Caco-2 (cell line): Measurements from ENCODE around the gene FGFRL1. TPM values are rescaled to one million over a fixed set of nuclear protein-coding genes. Genes with fewer than 3 reads are reported as not detected.

Experiments used
- BruUV-seq: library from RNA; stranded (reverse); fragments of 400-500 nt; replicated peaks from 2 replicates; lab custom pipeline; 2021; lab: Mats Ljungman, UMichigan
- CTCF ChIA-PET: fragments of 300-600 bp; sonication (Branson Sonifier 250); formaldehyde crosslinking; loops from one replicate; lab custom pipeline; 2022; ENCODE audit warnings: antibody characterized with exemption; lab: Charles Lee
- POLR2A ChIA-PET: fragments of 300-600 bp; sonication (Branson Sonifier 250); formaldehyde crosslinking; loops from one replicate; lab custom pipeline; 2022; ENCODE audit warnings: antibody characterized with exemption; lab: Charles Lee
- DNase-seq, 2 experiments: peaks; one replicate each; pipeline versions ENCODE4 v3.0.0 to v3.0.0-alpha.2; 2020 to 2022
- H3K27me3 ChIP-seq: replicated peaks from 2 replicates; pipeline ENCODE4 v1.6.0; 2011; ENCODE audit warnings: low read length; ENCODE audit not compliant: control insufficient read depth, insufficient read depth
- H3K36me3 ChIP-seq: 2 replicates; pipeline ENCODE4 v1.5.1; 2011; ENCODE audit warnings: low read length; ENCODE audit not compliant: control insufficient read depth, insufficient read depth
- H3K4me1 ChIP-seq: fragments of 250-450 bp; sonication (Bioruptor Pico); 2 replicates; pipeline ENCODE4 v1.5.1; 2020; ENCODE audit warnings: mild to moderate bottlenecking
- H3K4me3 ChIP-seq: 2 replicates; pipeline ENCODE4 v1.5.1; 2011; ENCODE audit warnings: low read depth, mild to moderate bottlenecking, control low read depth, low read length
- H3K9me3 ChIP-seq: fragments of 250-450 bp; sonication (Bioruptor Pico); 2 replicates; pipeline ENCODE4 v1.5.1; 2020; ENCODE audit warnings: mild to moderate bottlenecking, moderate library complexity
- H3K27ac Mint-ChIP-seq: one replicate; pipeline ENCODE4 v1.8.0; 2022; ENCODE audit warnings: mixed read lengths; ENCODE audit not compliant: unreplicated experiment
- H3K27me3 Mint-ChIP-seq: one replicate; pipeline ENCODE4 v1.8.0; 2022; ENCODE audit warnings: mixed read lengths; ENCODE audit not compliant: insufficient read depth, unreplicated experiment
- H3K36me3 Mint-ChIP-seq: one replicate; pipeline ENCODE4 v1.8.0; 2022; ENCODE audit warnings: mild to moderate bottlenecking, mixed read lengths; ENCODE audit not compliant: insufficient read depth, unreplicated experiment
- H3K4me1 Mint-ChIP-seq: one replicate; pipeline ENCODE4 v1.8.0; 2022; ENCODE audit warnings: low read depth, mixed read lengths; ENCODE audit not compliant: unreplicated experiment
- H3K4me3 Mint-ChIP-seq: one replicate; pipeline ENCODE4 v1.8.0; 2022; ENCODE audit warnings: mild to moderate bottlenecking, moderate library complexity, mixed read lengths; ENCODE audit not compliant: unreplicated experiment
- H3K9me3 Mint-ChIP-seq: one replicate; pipeline ENCODE4 v1.8.0; 2022; ENCODE audit warnings: mixed read lengths; ENCODE audit not compliant: unreplicated experiment
- CTCF ChIP-seq, 2 experiments: fragments of 200-600 bp in 1 of 2; IDR thresholded peaks; 1 replicate in 1 of 2; 2 replicates in 1 of 2; pipeline versions ENCODE4 v1.5.1 to v1.8.0; 2011 to 2022; ENCODE audit warnings: antibody characterized with exemption in 1 of 2, control low read depth in 1 of 2, inconsistent platforms in 1 of 2, low read depth in 1 of 2, low read length in 1 of 2, mild to moderate bottlenecking in 1 of 2, moderate library complexity in 1 of 2; ENCODE audit not compliant: insufficient read depth in 1 of 2, severe bottlenecking in 1 of 2, unreplicated experiment in 1 of 2
- intact Hi-C: fragments of 100-400 bp; cut with micrococcal nuclease; formaldehyde crosslinking; loops from one replicate; pipeline ENCODE4 v1.10.0; 2022; ENCODE audit not compliant: unreplicated experiment
- total RNA-seq: library from RNA; stranded (reverse); gene quantifications from 2 replicates; pipeline ENCODE4 v1.2.3, GENCODE V29; 2022

Gene FGFRL1
- total RNA-seq, 1 experiment from 2014 or later: 26.0 TPM

DNA sequence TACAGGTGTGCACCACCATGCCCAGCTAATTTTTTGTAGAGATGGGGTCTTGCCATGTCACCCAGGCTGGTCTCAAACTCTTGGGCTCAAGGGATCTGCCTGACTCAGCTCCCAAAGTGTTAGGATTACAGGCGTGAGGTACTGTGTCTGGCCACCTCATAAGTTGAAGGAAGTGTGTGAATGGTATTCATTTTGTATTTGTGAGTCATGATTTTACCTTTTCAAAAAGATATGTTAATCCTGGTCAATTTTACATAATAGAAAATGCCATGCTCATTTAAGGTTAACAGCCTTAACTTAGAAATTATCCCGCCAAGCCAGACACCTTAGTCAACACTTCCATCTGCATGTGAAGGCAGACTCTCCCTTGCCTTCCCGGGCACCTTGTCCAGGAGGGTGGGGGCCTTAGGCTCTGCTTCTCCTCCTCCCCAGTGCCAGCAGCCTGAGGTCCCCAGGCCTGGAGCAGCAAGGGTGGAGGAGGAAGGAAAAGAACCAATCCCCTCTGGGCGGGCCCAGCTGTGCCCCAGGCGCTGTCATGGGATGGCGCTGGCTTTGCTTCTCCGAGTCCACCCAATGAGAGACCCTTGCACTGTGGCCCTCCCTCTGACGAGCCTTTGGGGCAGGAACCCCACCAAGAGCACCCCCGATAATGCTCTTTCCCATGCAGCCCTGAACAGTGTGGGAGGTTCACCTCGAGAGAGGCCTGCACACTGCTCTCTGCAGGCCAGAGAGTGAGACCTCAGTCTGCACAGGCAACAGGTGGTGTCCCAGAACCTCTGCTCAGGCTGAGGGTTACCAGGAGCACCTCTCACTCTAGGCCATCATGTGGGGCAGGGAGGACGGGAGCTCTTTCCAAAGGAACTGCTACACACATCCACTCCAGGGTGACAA, 64.6 kb downstream of the FGFRL1 start:
- H3K4me3 ChIP-seq: no peak overlapping the region
- intact Hi-C loops: no loop called here
- no peaks in the 10 kb centered on the region for H3K36me3 ChIP-seq
- no peak for TF ChIP-seq CTCF (IDR thresholded peaks at IDR 0.05; ENCODE audit: insufficient read depth in 1 of 2, low read depth in 1 of 2, low read length in 1 of 2, severe bottlenecking in 1 of 2, unreplicated experiment in 1 of 2)
- H3K9me3 ChIP-seq: no peaks in the 10 kb centered on the region; the same call in 1 of the 2 replicates
- DNase-seq: no peak
- ChIA-PET POLR2A (no interaction called here), CTCF (no interaction called here)
- BruUV-seq: no TSS peak
- no peak overlapping the region for H3K4me3 Mint-ChIP-seq
- peaks cover 18% of the 10 kb centered on the region for H3K27me3 Mint-ChIP-seq
- no peaks in the 10 kb centered on the region for H3K36me3 Mint-ChIP-seq
- H3K27me3 ChIP-seq: no peaks in the 10 kb centered on the region
- H3K4me1 Mint-ChIP-seq: no peaks in the 10 kb centered on the region
- H3K27ac Mint-ChIP-seq: no peak overlapping the region
- H3K9me3 Mint-ChIP-seq: no peaks in the 10 kb centered on the region
- H3K4me1 ChIP-seq: no peaks in the 10 kb centered on the region

Other genes with a start within 250 kb of the FGFRL1 start
- 20.5 and 20.9 TPM in 2 replicates for gene CPLX1, start 185.5 kb upstream of the FGFRL1 start, total RNA-seq
- gene GAK, start 79.3 kb upstream of the FGFRL1 start, total RNA-seq: 126 TPM in 2 replicates
- gene TMEM175, start 79.2 kb upstream of the FGFRL1 start, total RNA-seq: 22.3 and 30.2 TPM in 2 replicates
- gene DGKQ, start 38.1 kb upstream of the FGFRL1 start, total RNA-seq: 13.9 and 14.1 TPM in 2 replicates
- gene IDUA, start 24.6 kb upstream of the FGFRL1 start, total RNA-seq: 26.4 and 26.9 TPM in 2 replicates
- 8.7 and 9.6 TPM in 2 replicates for gene SLC26A1, start 18.2 kb upstream of the FGFRL1 start, total RNA-seq
- gene RNF212, start 101.9 kb downstream of the FGFRL1 start, total RNA-seq: not detected in 2 replicates
- gene SPON2, start 161.0 kb downstream of the FGFRL1 start, total RNA-seq: 3.1 and 4.0 TPM in 2 replicates
- 184 TPM in 2 replicates for gene CTBP1, start 237.5 kb downstream of the FGFRL1 start, total RNA-seq